MM.1S (cell line): ENCODE results near the gene SERPINB7.

Experiments
- DNase-seq: peaks from one replicate; pipeline ENCODE4 v3.0.0-alpha.2; 2015
- H2AFZ ChIP-seq: fragments of 300-600 bp; sonication (generic); 2 replicates; pipeline ENCODE4 v1.6.0; 2016; ENCODE audit warnings: antibody characterized with exemption, low read length
- H3F3A ChIP-seq: fragments of 300-600 bp; sonication (generic); 2 replicates; pipeline ENCODE4 v1.6.1; 2016; ENCODE audit warnings: mild to moderate bottlenecking, antibody characterized with exemption, low read length, moderate library complexity, mixed read lengths; ENCODE audit not compliant: insufficient read depth
- H3K27ac ChIP-seq: fragments of 300-600 bp; sonication (generic); 2 replicates; pipeline ENCODE4 v1.5.1; 2016; ENCODE audit warnings: mild to moderate bottlenecking, low read length
- H3K27me3 ChIP-seq: fragments of 300-600 bp; sonication (generic); replicated peaks from 2 replicates; pipeline ENCODE4 v1.6.0; 2016; ENCODE audit warnings: low read length; ENCODE audit not compliant: insufficient read depth
- H3K36me3 ChIP-seq: fragments of 300-600 bp; sonication (generic); replicated peaks from 2 replicates; pipeline ENCODE4 v1.6.1; 2016; ENCODE audit warnings: mild to moderate bottlenecking, low read length, mixed read lengths; ENCODE audit not compliant: insufficient read depth
- H3K4me1 ChIP-seq: fragments of 300-600 bp; sonication (generic); 2 replicates; pipeline ENCODE4 v1.6.1; 2016; ENCODE audit warnings: low read length, mixed read lengths
- H3K4me2 ChIP-seq: fragments of 300-600 bp; sonication (generic); 2 replicates; pipeline ENCODE4 v1.6.0; 2016; ENCODE audit warnings: low read depth, low read length
- H3K4me3 ChIP-seq: fragments of 300-600 bp; sonication (generic); 2 replicates; pipeline ENCODE4 v1.5.1; 2016; ENCODE audit warnings: low read length, mixed read lengths
- H3K79me2 ChIP-seq: fragments of 300-600 bp; sonication (generic); 2 replicates; pipeline ENCODE4 v1.6.1; 2016; ENCODE audit warnings: mixed run types, low read length, mixed read lengths
- H3K9ac ChIP-seq: fragments of 300-600 bp; sonication (generic); 2 replicates; pipeline ENCODE4 v1.6.1; 2016; ENCODE audit warnings: low read length, mixed read lengths
- H3K9me2 ChIP-seq: fragments of 300-600 bp; sonication (generic); replicated peaks from 2 replicates; pipeline ENCODE4 v1.6.1; 2016; ENCODE audit warnings: mild to moderate bottlenecking, low read length, mixed read lengths; ENCODE audit not compliant: insufficient read depth
- H3K9me3 ChIP-seq: fragments of 300-600 bp; sonication (generic); replicated peaks from 2 replicates; pipeline ENCODE4 v1.6.1; 2016; ENCODE audit warnings: mild to moderate bottlenecking, low read length, mixed read lengths; ENCODE audit not compliant: insufficient read depth
- H4K20me1 ChIP-seq: fragments of 300-600 bp; sonication (generic); 2 replicates; pipeline ENCODE4 v1.6.1; 2016; ENCODE audit warnings: mild to moderate bottlenecking, low read length, moderate library complexity, mixed read lengths; ENCODE audit not compliant: insufficient read depth
- EZH2 ChIP-seq: fragments of 300-600 bp; sonication (generic); optimal IDR thresholded peaks from 2 replicates; pipeline ENCODE3; 2017; ENCODE audit warnings: low read depth, mild to moderate bottlenecking, antibody characterized with exemption, low read length, mixed read lengths
- EZH2phosphoT487 ChIP-seq: fragments of 300-600 bp; sonication (generic); IDR thresholded peaks from 2 replicates; pipeline ENCODE4 v1.6.1; 2018; ENCODE audit warnings: antibody characterized with exemption, low read length
- TF ChIP-seq, protein P1 (sequence below): fragments of 300-600 bp; sonication (generic); IDR thresholded peaks from 2 replicates; pipeline ENCODE4 v1.5.1; 2016; ENCODE audit warnings: antibody characterized with exemption, low read length, mixed read lengths

SERPINB7 gene

DNA sequence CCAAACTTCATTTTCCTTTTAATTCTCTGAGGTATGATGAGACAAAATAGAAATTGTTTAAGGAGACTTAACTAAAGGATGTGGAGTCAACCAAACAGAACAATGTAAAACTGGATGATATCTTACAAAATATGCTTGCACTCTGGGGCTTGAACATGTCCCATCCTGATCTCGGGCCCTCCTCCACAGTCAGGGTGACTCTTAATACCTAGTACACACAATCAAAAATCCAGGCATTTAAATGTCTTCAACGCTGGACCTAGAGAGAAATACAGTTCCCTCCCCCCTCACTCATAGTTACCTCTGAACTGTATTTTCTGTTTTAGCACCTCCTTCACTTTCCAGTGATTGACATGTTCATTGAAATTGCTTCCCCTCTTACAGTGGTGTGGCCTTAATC, 75.4 kb downstream of the SERPINB7 start:
- Histone ChIP-seq H3K79me2 (no peaks in the 10 kb centered on the region), H3K27me3 (no peaks in the 10 kb centered on the region), H3K36me3 (no peaks in the 10 kb centered on the region), H3K9me2 (no peaks in the 10 kb centered on the region), H3K4me2 (no peak overlapping the region), H3K4me1 (no peaks in the 10 kb centered on the region), H3K4me3 (no peak overlapping the region), H2AFZ (no peak overlapping the region), H3K9ac (no peak overlapping the region), H3K27ac (no peak overlapping the region), H4K20me1 (no peaks in the 10 kb centered on the region), H3K9me3 (no peaks in the 10 kb centered on the region), H3F3A (no peaks in the 10 kb centered on the region)
- TF ChIP-seq, protein P1, sequence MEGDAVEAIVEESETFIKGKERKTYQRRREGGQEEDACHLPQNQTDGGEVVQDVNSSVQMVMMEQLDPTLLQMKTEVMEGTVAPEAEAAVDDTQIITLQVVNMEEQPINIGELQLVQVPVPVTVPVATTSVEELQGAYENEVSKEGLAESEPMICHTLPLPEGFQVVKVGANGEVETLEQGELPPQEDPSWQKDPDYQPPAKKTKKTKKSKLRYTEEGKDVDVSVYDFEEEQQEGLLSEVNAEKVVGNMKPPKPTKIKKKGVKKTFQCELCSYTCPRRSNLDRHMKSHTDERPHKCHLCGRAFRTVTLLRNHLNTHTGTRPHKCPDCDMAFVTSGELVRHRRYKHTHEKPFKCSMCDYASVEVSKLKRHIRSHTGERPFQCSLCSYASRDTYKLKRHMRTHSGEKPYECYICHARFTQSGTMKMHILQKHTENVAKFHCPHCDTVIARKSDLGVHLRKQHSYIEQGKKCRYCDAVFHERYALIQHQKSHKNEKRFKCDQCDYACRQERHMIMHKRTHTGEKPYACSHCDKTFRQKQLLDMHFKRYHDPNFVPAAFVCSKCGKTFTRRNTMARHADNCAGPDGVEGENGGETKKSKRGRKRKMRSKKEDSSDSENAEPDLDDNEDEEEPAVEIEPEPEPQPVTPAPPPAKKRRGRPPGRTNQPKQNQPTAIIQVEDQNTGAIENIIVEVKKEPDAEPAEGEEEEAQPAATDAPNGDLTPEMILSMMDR = no peak
- TF ChIP-seq EZH2 (no peak), EZH2phosphoT487 (no peak)
- no peak for DNase-seq
